ENCODE results near the gene ABCC4.
A peak's percentile ranks its signal among the peaks of the same experiment; 100 is the strongest.
"Not testable (repeated sequence)": the region's sequence is repeated elsewhere in the genome, so short reads cannot be mapped to it uniquely, and the experiment has no call there.

ABCC4 gene

DNA sequence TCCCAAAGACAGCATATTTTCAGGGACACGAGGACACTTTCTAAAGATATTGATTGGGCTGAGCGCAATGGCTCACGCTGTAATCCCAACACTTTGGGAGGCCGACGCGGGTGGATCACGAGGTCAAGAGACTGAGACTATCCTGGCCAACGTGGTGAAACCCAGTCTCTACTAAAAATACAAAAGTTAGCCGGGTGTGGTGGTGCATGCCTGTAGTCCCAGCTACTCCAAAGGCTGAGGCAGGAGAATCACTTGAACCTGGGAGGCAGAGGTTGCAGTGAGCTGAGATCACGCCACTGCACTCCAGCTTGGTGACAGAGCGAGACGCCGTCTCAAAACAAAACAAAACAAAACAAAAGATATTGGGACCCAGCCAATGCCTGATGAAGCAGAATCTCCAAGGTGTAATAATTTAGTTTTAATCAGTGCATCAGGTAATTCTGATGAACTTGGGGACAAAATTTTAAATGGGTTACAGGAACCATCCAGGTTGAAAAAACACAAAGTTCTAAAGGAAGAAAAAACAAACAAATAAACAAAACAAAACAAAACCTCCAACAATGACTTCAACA lies 100.8 kb downstream of the ABCC4 start:
- H3K27me3 Mint-ChIP-seq (ENCODE audit: low read depth); DNase-seq (ENCODE audit: low spot score); H3K27ac Mint-ChIP-seq; H3K9me3 Mint-ChIP-seq; H3K4me3 Mint-ChIP-seq; H3K4me1 Mint-ChIP-seq (ENCODE audit: low read depth): not testable (repeated sequence)
- peaks cover 13% of the 10 kb centered on the region for H3K36me3 Mint-ChIP-seq (ENCODE audit: low read depth)

DNA sequence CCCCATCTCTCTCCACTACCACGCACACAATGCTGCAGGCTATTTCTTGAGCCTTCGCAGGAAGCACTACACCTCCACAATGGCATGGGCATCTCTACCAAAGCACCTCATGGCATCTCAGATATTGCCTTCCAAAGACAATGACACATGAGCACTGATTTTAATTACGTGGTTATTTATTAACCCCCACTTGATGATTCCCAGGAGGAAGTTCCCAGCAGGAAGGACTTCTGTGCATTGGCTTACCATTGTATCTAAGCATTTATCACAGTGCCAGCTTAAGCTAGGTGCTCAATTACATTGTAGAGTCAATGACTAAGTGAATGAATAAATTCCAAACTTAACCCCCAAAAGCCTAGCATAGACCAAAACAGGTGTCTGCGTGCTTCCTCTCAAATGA lies 101.4 kb downstream of the ABCC4 start:
- no peak for DNase-seq (ENCODE audit: low spot score)
- Mint-ChIP-seq H3K27ac (no peak overlapping the region), H3K27me3 (ENCODE audit: low read depth) (no peaks in the 10 kb centered on the region), H3K36me3 (ENCODE audit: low read depth) (peaks cover 13% of the 10 kb centered on the region), H3K4me1 (ENCODE audit: low read depth) (no peaks in the 10 kb centered on the region), H3K9me3 (peaks cover 5% of the 10 kb centered on the region), H3K4me3 (no peak overlapping the region)

DNA sequence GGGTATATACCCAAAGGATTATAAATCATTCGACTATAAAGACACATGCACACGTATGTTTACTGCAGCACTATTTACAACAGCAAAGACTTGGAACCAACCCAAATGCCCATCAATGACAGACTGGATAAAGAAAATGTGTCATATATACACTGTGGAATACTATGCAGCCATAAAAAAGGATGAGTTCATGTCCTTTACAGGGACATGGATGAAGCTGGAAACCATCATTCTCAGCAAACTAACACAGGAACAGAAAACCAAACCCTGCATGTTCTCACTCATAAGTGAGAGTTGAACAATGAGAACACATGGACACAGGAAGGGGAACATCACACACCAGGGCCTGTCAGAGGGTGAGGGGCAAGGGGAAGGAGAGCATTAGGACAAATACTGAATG lies 102.6 kb downstream of the ABCC4 start:
- not testable (repeated sequence) for DNase-seq (ENCODE audit: low spot score); H3K4me3 Mint-ChIP-seq; H3K9me3 Mint-ChIP-seq; H3K27ac Mint-ChIP-seq; H3K27me3 Mint-ChIP-seq (ENCODE audit: low read depth); H3K4me1 Mint-ChIP-seq (ENCODE audit: low read depth)
- H3K36me3 Mint-ChIP-seq (ENCODE audit: low read depth): peaks cover 13% of the 10 kb centered on the region

DNA sequence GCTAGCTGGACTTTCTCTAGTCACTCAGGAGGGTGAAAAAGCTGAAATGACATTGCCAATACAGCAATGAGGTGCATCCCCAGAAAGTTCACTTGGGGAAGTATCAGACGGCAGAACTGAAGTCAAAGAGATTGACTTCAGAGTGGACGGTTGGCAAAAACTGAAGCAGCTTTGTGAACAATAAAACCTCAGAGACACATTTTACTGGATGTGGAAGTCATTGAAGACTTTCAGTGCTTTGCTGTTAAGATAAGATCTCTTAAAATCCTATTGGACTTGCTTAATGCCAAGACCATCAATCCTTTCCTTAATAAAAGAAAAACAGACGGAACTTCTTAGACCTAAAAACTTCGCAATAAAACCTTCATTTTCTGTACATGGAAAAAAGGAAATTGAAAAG lies 103.7 kb downstream of the ABCC4 start:
- Mint-ChIP-seq H3K4me3 (no peak overlapping the region), H3K4me1 (ENCODE audit: low read depth) (no peaks in the 10 kb centered on the region), H3K27ac (no peak overlapping the region), H3K36me3 (ENCODE audit: low read depth) (peaks cover 13% of the 10 kb centered on the region), H3K9me3 (peaks cover 5% of the 10 kb centered on the region), H3K27me3 (ENCODE audit: low read depth) (no peaks in the 10 kb centered on the region)
- DNase-seq (ENCODE audit: low spot score): no peak

DNA sequence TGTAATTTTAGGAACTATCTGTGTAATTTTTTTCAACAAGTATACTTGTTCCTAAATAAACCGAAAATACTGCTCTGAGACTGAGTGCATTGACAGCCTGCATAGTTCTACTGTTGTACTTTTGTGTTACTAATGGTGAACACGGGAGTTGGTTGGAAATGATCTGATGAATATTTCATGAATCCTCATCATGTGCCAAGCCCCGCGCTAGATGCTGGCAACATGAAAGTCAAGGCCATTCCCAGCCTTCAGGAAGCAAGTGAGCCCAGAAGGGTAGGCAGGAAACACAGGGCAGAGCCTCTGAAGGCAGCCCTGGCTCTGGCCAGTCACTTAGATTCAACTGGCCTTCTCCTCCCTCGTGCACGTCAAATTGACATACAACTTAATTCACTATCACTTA lies 106.1 kb downstream of the ABCC4 start:
- Mint-ChIP-seq H3K9me3 (peaks cover 5% of the 10 kb centered on the region), H3K4me3 (no peak overlapping the region), H3K4me1 (ENCODE audit: low read depth) (peaks cover 1% of the 10 kb centered on the region), H3K27me3 (ENCODE audit: low read depth) (no peaks in the 10 kb centered on the region), H3K27ac (no peak overlapping the region), H3K36me3 (ENCODE audit: low read depth) (peaks cover 13% of the 10 kb centered on the region)
- no peak for DNase-seq (ENCODE audit: low spot score)

DNA sequence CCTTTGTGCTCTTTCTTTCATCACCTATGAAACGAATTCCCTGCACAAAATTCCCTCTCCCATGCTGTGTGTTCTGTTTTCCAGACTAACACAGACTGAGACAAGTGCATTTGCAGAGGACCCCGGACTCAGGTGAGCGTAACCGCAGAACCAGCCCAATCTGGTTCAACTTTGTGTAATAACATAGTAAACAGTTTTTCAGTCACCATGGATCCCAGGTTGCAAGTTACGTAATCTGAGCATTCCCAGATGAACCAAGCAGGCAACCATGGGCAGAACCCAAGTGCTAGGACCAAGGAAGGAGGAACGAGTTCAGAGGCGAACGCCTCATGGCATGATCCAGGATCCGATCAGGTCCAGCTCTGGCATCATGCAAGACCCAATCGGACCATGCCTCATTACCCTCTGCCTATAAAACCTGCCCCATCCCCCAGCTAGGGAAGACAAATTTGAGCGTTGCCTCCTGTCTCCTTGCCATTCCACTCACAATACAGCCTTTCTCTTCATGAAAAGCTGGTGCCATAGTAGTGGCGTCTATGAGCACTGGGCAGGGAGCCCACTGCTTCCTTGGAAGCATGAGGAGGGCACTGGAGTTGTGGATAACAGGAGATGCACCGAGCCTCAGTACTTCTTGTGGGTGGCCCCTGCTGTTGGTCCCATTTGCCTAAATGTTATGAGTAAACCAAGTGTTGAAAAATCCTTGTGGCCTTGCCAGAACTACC lies 107.6 kb downstream of the ABCC4 start:
- no peak overlapping the region for H3K27ac Mint-ChIP-seq
- H3K4me3 Mint-ChIP-seq: no peak overlapping the region
- peaks cover 5% of the 10 kb centered on the region for H3K9me3 Mint-ChIP-seq
- peaks cover 5% of the 10 kb centered on the region for H3K4me1 Mint-ChIP-seq (ENCODE audit: low read depth)
- no peaks in the 10 kb centered on the region for H3K27me3 Mint-ChIP-seq (ENCODE audit: low read depth)
- no peak for DNase-seq (ENCODE audit: low spot score)
- H3K36me3 Mint-ChIP-seq (ENCODE audit: low read depth): peaks cover 6% of the 10 kb centered on the region

DNA sequence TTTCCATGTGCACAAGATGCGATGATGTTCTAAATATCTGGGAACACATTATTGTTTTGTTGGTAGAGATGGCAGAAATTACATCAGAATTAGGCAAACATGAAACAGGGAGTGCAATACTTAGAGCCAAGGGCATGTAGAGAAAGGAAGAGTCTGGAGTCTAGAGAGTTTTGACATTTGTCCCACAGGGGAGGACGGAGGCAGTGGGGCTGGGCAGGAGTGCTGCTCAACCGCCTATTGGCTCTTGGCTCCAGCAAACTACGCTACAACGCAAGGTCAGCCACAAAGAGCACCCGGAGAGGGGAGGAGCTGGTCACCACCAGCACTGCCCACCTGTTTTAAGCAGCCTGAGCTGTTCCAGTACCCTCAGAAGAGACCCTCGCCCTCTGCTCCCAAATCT lies 108.3 kb downstream of the ABCC4 start:
- DNase-seq (ENCODE audit: low spot score): no peak
- Mint-ChIP-seq H3K27ac (no peak overlapping the region), H3K36me3 (ENCODE audit: low read depth) (peaks cover 3% of the 10 kb centered on the region), H3K9me3 (peaks cover 3% of the 10 kb centered on the region), H3K4me1 (ENCODE audit: low read depth) (peaks cover 7% of the 10 kb centered on the region), H3K27me3 (ENCODE audit: low read depth) (no peaks in the 10 kb centered on the region), H3K4me3 (no peak overlapping the region)

DNA sequence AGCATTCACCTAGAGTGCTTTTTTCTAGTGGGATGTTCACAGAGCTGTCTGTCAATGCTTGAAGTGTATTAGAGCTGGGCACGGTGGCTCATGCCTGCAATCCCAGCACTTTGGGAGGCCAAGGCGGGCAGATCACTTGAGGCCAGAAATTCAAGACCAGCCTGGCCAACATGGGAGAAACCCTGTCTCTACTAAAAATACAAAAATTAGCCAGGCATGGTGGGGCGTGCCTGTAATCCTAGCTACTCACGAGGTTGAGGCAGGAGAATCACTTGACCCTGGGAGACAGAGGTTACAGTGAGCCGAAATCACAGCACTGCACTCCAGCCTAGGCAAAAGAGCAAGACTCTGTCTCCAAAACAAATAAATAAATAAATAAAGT lies 108.7 kb downstream of the ABCC4 start:
- not testable (repeated sequence) for H3K27ac Mint-ChIP-seq; DNase-seq (ENCODE audit: low spot score); H3K4me1 Mint-ChIP-seq (ENCODE audit: low read depth); H3K36me3 Mint-ChIP-seq (ENCODE audit: low read depth); H3K9me3 Mint-ChIP-seq; H3K27me3 Mint-ChIP-seq (ENCODE audit: low read depth); H3K4me3 Mint-ChIP-seq

DNA sequence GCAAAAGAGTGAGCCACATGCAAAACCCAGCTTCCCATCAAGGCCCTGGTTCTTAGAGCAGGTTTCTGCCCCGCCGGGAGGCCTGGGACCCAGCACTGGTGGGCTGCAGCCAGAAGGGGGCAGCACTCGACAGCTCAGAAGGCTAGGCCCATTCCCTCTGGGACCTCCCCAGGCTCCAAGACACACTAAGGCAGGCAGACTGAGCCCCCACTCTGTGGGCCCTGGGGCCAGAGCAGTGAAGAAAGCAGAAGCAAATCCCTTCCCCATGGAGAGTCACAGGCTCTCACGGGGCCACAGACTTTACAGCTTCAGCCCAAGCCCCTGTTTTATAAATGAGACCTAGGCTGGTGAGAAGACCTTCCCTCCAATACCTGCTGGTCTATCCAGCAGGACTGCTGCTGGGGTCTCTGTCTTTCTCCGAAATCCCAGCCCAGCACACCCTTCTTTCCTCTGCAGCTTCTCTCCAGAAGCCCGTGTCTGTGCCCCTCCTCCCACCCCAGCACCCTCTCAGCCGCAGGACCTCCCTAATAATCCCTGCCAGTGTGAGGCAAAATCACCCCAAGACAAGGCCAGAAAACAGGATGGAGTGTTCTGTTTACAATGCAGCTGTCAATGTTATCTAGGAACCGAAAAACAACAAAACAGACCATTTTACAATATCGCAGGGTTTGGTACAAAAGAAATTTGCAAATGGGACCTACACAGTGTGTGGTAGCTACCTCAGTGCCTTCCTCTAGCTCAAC lies 109.3 kb downstream of the ABCC4 start:
- Mint-ChIP-seq H3K4me1 (ENCODE audit: low read depth) (peaks cover 7% of the 10 kb centered on the region), H3K36me3 (ENCODE audit: low read depth) (peaks cover 4% of the 10 kb centered on the region)
- peak; percentile 46 for DNase-seq (ENCODE audit: low spot score)

DNA sequence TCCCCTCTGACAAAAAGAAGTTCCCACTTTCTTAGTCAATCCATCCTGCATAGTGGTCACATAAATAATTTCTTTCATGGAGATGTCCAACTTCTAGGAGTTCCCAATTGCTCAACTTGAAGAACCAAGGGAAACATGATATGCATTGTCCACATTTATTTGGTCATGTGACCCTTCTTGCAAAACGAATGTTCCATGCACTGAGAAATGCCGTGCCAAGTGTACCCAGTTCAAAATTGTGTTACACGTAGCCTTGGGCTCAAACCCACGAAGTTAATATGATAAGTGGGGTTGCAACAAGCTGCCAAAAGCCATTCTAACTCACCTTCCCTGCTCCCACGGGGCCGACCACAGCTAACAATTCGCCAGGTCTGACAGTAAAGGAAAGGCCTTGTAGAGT lies 113.1 kb downstream of the ABCC4 start:
- peaks cover 5% of the 10 kb centered on the region for H3K9me3 Mint-ChIP-seq
- no peak overlapping the region for H3K27ac Mint-ChIP-seq
- no peak overlapping the region for H3K4me3 Mint-ChIP-seq
- H3K36me3 Mint-ChIP-seq (ENCODE audit: low read depth): peaks cover 22% of the 10 kb centered on the region
- no peak for DNase-seq (ENCODE audit: low spot score)
- no peaks in the 10 kb centered on the region for H3K27me3 Mint-ChIP-seq (ENCODE audit: low read depth)
- peaks cover 44% of the 10 kb centered on the region for H3K4me1 Mint-ChIP-seq (ENCODE audit: low read depth)

More for the DNA sequence above, 109.3 kb downstream of the ABCC4 start:
- H3K9me3 Mint-ChIP-seq: no peaks in the 10 kb centered on the region
- no peaks in the 10 kb centered on the region for H3K27me3 Mint-ChIP-seq (ENCODE audit: low read depth)
- no peak overlapping the region for H3K27ac Mint-ChIP-seq
- H3K4me3 Mint-ChIP-seq: no peak overlapping the region

DNA sequence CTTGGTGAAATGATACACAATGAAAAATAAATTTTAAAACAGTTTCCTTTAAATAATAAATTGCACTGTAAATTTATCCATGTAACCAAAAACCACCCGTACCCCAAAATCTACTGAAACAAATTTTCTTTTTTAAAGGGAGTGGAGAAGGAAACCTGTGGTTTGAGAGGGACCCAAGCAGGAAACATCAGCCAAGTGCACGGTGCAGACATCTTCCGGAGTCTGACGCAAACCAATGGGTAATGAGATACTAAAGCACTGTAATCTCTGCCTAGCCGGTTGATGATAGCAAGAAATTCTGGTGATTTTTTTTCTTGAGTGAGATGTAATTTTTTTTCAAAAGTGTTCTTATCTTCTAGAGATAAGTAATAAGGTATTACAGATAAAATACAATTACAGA lies 115.4 kb downstream of the ABCC4 start:
- Mint-ChIP-seq H3K4me1 (ENCODE audit: low read depth) (peaks cover 55% of the 10 kb centered on the region), H3K36me3 (ENCODE audit: low read depth) (peaks cover 27% of the 10 kb centered on the region), H3K9me3 (peaks cover 8% of the 10 kb centered on the region), H3K27me3 (ENCODE audit: low read depth) (no peaks in the 10 kb centered on the region), H3K27ac (peak overlapping the region; percentile 83), H3K4me3 (peak overlapping the region; percentile 76)
- DNase-seq (ENCODE audit: low spot score): peak; percentile 39

DNA sequence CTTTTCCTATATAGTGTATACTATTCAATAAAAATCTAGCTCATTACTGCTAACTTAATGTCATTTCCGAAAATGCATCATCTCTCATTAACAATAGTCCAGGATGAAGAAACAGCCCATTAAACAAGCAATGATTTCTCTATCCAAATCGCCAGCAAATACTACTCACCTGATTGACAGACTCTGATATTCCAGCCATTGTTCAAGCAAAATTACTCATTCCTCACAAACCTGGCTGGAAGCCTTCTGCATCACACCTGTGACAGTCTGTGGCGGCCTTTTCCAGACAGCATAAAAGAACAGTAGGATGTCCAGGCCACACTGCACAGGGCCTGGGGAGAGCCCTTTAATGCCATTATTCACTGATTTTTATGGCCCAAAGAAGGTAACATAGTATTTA lies 115.9 kb downstream of the ABCC4 start:
- Mint-ChIP-seq H3K9me3 (peaks cover 14% of the 10 kb centered on the region), H3K27ac (peak overlapping the region; percentile 83), H3K4me1 (ENCODE audit: low read depth) (peaks cover 60% of the 10 kb centered on the region)

DNA sequence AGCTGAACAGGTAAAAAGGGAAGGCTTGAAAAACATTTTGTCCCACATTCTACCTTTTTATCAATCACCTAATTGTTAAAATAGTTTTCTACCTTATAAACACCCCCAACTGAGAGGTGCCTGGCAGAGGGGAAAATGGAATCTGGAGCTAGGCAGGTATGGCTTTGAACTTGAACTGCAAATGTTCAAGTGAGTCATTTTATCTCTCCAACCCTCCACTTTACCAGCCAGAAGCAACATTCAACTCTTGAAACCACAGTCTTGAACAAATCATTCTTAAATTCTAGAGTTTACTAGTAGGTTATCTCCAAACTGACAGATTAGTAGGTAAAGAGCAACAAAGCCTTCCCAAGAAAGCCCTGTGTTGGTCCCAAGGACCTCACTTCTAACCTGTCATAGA lies 116.9 kb downstream of the ABCC4 start:
- peaks cover 60% of the 10 kb centered on the region for H3K4me1 Mint-ChIP-seq (ENCODE audit: low read depth)
- H3K27me3 Mint-ChIP-seq (ENCODE audit: low read depth): no peaks in the 10 kb centered on the region
- peak; percentile 17 for DNase-seq (ENCODE audit: low spot score)
- peaks cover 22% of the 10 kb centered on the region for H3K9me3 Mint-ChIP-seq
- H3K27ac Mint-ChIP-seq: peak overlapping the region; percentile 83
- peaks cover 39% of the 10 kb centered on the region for H3K36me3 Mint-ChIP-seq (ENCODE audit: low read depth)
- H3K4me3 Mint-ChIP-seq: peak overlapping the region; percentile 76

More for the DNA sequence above, 115.9 kb downstream of the ABCC4 start:
- peaks cover 32% of the 10 kb centered on the region for H3K36me3 Mint-ChIP-seq (ENCODE audit: low read depth)
- no peaks in the 10 kb centered on the region for H3K27me3 Mint-ChIP-seq (ENCODE audit: low read depth)
- no peak for DNase-seq (ENCODE audit: low spot score)
- peak overlapping the region; percentile 76 for H3K4me3 Mint-ChIP-seq

DNA sequence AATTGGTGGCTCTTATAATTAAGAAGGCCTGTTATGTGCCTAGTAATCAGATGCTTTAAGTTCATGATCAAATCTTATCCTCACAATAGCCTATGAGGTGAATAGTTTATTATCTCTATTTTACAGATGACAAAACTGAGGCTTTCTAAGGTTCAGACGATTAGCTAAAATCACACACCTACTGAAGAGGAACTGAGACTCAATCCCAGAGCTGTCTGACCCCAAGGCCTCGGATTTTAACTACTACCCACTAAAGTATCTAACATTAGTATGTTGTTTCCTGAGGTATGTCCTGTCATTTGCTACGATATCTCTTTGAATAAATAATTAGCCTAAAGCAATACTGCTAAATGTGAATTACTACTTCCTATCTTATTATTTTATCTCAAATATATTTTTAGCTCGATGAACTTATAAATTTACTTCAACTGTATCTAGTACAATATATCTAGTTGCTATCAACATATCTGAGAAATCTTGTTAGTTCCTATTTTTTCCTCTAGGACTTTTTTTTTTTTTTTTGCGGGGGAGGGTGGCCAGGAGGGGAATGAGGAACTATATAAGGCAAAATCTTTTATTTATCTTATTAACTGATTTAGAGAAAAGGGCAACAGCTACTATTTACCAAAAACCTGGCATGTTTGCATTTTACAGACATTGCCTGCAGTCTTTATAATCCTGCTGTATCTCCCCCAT lies 118.5 kb downstream of the ABCC4 start:
- DNase-seq (ENCODE audit: low spot score): no peak
- H3K27me3 Mint-ChIP-seq (ENCODE audit: low read depth): no peaks in the 10 kb centered on the region
- peaks cover 60% of the 10 kb centered on the region for H3K4me1 Mint-ChIP-seq (ENCODE audit: low read depth)
- no peak overlapping the region for H3K27ac Mint-ChIP-seq
- no peak overlapping the region for H3K4me3 Mint-ChIP-seq
- peaks cover 31% of the 10 kb centered on the region for H3K9me3 Mint-ChIP-seq
- H3K36me3 Mint-ChIP-seq (ENCODE audit: low read depth): peaks cover 51% of the 10 kb centered on the region

Data from T-helper 2 cell treated with Interferon-gamma antibody and Interleukin-4, amounts not matched to agents 5 μg/mL and 100 μg/mL, for 36 hours (primary cell).